Neutrophil (primary cell): ENCODE data around the gene ZC3H10.
"Not testable (repeated sequence)": the region's sequence is repeated elsewhere in the genome, so short reads cannot be mapped to it uniquely, and the experiment has no call there.

Source experiments
- H3K27ac ChIP-seq: fragments of 200-600 bp; sonication (generic); 2 replicates; pipeline ENCODE4 v1.5.1; 2016; ENCODE audit warnings: mild to moderate bottlenecking, moderate library complexity
- H3K27me3 ChIP-seq: fragments of 200-600 bp; sonication (generic); 2 replicates; pipeline ENCODE4 v1.6.0; 2016; ENCODE audit warnings: mild to moderate bottlenecking
- H3K36me3 ChIP-seq: fragments of 200-600 bp; sonication (generic); 2 replicates; pipeline ENCODE4 v1.5.1; 2017
- H3K4me1 ChIP-seq, 2 experiments: fragments of 200-600 bp in 1 of 2; sonication (generic) in 1 of 2; 1 replicate in 1 of 2; 2 replicates in 1 of 2; pipeline versions ENCODE4 v1.5.1 to v1.6.1; 2013 to 2016; ENCODE audit warnings: low read depth in 1 of 2, low read length in 1 of 2, mild to moderate bottlenecking in 1 of 2, moderate library complexity in 1 of 2; ENCODE audit not compliant: control insufficient read depth in 1 of 2, insufficient read depth in 1 of 2
- H3K4me3 ChIP-seq, 2 experiments: fragments of 200-600 bp in 1 of 2; sonication (generic) in 1 of 2; 1 replicate in 1 of 2; 2 replicates in 1 of 2; pipeline ENCODE4 v1.5.1; 2013 to 2016; ENCODE audit warnings: low read depth in 1 of 2, low read length in 1 of 2, mild to moderate bottlenecking in 1 of 2, moderate library complexity in 1 of 2
- H3K9me3 ChIP-seq: fragments of 200-600 bp; sonication (generic); 2 replicates; pipeline ENCODE4 v1.5.1; 2016
- TF ChIP-seq, protein P1 (sequence below): fragments of 200-600 bp; sonication (generic); IDR thresholded peaks from 2 replicates; pipeline ENCODE4 v1.5.1; 2016; ENCODE audit warnings: antibody characterized with exemption

ZC3H10 gene

DNA sequence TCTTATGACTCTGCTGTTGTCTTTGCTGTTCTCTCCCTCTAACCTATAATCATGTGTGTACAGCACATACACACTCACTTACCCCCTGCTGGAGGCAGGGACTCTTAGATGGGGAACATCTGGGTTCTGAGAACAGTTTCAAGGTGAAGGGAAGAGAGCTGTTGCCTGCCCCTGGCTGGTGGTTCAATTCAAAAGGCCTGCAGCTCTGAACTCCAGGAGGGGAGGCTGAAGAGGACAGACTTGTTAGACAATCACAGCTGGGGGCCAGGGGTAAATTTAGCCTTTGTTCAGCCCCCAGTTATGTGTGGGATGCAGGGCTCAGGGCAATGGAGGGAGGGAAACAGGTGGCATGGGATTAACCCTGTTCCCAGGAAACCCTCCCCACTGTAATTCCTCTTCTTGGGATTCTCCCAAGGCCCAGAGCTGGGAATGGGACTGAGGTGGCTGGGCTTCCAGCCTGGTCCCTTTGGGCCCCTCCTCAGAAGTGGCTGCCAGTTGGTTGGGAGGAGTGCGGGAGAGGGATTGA lies 36.2 kb downstream of the ZC3H10 start:
- TF ChIP-seq, protein P1, sequence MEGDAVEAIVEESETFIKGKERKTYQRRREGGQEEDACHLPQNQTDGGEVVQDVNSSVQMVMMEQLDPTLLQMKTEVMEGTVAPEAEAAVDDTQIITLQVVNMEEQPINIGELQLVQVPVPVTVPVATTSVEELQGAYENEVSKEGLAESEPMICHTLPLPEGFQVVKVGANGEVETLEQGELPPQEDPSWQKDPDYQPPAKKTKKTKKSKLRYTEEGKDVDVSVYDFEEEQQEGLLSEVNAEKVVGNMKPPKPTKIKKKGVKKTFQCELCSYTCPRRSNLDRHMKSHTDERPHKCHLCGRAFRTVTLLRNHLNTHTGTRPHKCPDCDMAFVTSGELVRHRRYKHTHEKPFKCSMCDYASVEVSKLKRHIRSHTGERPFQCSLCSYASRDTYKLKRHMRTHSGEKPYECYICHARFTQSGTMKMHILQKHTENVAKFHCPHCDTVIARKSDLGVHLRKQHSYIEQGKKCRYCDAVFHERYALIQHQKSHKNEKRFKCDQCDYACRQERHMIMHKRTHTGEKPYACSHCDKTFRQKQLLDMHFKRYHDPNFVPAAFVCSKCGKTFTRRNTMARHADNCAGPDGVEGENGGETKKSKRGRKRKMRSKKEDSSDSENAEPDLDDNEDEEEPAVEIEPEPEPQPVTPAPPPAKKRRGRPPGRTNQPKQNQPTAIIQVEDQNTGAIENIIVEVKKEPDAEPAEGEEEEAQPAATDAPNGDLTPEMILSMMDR: no peak
- Histone ChIP-seq H3K4me3 (no peak overlapping the region), H3K4me1 (peaks cover 47 to 54% of the 10 kb centered on the region in 2 experiments), H3K27me3 (no peaks in the 10 kb centered on the region), H3K27ac (no peak overlapping the region), H3K36me3 (no peaks in the 10 kb centered on the region), H3K9me3 (no peaks in the 10 kb centered on the region)

DNA sequence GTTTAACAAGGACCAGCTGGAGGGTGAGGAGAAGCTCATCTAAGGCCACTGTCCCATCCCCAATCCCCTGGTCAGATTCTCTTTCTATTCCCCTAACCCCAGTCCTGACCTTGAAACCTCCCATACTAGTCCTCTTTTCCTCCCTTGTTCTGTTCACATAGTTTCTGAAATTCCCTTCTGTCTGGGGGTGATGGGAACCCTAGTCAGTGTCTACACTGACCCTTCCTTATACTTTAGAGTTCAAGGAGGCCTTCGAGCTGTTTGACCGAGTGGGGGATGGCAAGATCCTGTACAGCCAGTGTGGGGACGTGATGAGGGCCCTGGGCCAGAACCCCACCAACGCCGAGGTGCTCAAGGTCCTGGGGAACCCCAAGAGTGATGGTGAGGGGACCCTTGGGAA lies 36.8 kb downstream of the ZC3H10 start:
- TF ChIP-seq, protein P1: no peak
- H3K9me3 ChIP-seq: no peaks in the 10 kb centered on the region
- H3K4me3 ChIP-seq: no peak overlapping the region
- peaks cover 52 to 60% of the 10 kb centered on the region in 2 experiments for H3K4me1 ChIP-seq
- H3K36me3 ChIP-seq: peaks cover 3% of the 10 kb centered on the region
- no peak overlapping the region for H3K27ac ChIP-seq
- H3K27me3 ChIP-seq: no peaks in the 10 kb centered on the region

DNA sequence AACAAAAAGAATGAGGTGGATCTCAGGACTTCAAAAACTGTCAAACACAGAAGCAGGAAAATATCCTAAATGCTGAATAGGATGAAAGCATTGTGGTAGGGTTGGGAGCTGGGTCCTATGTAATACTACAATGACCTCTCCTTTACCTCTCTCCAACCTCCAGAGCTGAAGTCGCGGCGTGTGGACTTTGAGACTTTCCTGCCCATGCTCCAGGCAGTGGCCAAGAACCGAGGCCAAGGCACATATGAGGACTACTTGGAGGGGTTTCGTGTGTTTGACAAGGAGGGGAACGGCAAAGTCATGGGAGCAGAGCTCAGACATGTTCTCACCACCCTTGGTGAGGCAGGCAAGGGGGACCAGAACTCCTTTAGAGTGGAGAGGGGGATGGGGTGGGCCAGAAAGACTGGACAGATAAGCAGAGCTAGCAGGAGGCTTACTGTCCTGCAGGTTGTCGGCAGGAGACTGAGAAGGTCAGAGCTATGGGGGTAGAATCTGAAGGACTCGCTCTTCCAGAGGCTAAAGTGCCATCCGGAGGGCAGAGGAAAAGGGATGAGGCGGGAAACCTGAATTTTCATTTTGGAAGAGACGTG lies 37.3 kb downstream of the ZC3H10 start:
- H3K27ac ChIP-seq: no peak overlapping the region
- H3K27me3 ChIP-seq: no peaks in the 10 kb centered on the region
- H3K4me1 ChIP-seq: peaks cover 54 to 61% of the 10 kb centered on the region in 2 experiments
- peaks cover 8% of the 10 kb centered on the region for H3K36me3 ChIP-seq
- no peak overlapping the region for H3K4me3 ChIP-seq
- TF ChIP-seq, protein P1: no peak
- H3K9me3 ChIP-seq: no peaks in the 10 kb centered on the region

DNA sequence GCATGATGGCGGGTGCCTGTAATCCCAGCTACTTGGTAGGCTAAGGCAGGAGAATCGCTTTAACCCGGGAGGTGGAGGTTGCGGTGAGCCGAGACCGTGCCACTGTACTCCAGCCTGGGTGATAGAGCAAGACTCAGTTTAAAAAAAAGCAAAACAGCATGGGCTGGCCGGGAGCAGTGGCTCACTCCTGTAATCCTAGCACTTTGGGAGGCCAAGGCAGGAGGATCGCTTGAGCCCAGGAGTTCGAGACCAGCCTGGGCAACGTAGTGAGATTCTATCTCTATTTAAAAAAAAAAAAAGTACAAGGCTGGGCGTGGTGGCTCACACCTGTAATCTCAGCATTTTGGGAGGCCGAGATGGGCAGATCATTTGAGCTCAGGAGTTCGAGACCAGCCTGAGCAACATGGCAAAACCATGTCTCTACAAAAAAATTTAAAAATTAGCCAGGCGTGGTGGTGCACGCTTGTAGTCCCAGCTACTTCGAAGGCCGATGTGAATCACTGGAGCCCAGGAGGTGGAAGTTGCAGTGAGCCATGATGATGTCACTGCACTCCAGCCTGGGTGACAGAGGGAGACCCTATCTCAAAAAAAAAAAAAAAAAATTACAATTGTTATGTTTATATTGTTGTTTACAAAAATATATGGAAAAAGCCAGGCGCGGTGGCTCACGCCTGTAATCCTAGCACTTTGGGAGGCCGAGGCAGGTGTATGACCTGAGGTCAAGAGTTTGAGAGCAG lies 38.6 kb downstream of the ZC3H10 start:
- not testable (repeated sequence) for H3K9me3 ChIP-seq, H3K27me3 ChIP-seq
- peaks cover 56 to 61% of the 10 kb centered on the region in 2 experiments for H3K4me1 ChIP-seq
- H3K27ac ChIP-seq: peak overlapping the region; percentile 96
- H3K36me3 ChIP-seq: peaks cover 21% of the 10 kb centered on the region
- H3K4me3 ChIP-seq: peak overlapping the region; percentile 67 to 99

DNA sequence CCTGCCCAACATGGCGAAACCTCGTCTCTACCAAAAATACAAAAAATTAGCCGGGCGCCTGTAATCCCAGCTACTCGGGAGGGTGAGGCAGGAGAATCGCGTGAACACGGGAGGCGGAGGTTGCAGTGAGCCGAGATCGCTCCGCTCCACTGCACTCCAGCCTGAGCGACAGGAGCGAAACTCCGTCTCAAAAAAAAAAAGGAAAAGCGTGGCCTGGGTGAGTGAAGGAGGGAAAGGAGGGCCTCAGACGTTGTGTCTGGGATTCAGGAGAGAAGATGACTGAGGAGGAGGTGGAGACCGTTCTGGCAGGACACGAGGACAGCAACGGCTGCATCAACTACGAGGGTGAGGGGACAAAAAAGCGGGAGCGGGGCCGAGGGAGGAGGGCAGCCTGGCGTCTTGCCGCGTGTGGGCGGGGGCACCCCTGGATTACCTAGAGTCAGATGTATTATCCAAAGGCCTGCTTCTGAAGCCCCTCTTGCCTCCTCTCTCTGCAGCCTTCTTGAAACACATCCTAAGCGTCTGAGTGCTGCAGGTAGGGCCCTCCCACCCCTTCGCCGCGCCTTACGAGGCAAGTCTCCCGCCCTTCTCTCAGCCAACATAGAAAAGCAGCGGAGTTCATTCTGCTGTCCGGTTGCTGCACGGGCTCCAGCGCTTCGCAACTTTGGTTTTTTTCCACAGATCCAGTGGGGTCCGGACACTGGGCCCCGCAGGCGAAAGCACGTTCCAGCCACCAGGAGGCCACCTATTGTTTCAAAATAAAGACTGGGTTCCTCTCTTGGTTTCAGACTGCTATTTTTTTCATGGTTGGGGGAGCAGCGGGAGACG lies 39.3 kb downstream of the ZC3H10 start:
- TF ChIP-seq, protein P1: peak; percentile 63
- Histone ChIP-seq H3K27me3 (no peaks in the 10 kb centered on the region), H3K9me3 (no peaks in the 10 kb centered on the region), H3K4me1 (peaks cover 51 to 60% of the 10 kb centered on the region in 2 experiments), H3K27ac (peak overlapping the region; percentile 96), H3K36me3 (peaks cover 29% of the 10 kb centered on the region), H3K4me3 (peak overlapping the region; percentile 67 to 99)
